ENCODE measurements around the gene VSIR. TPM values are rescaled to one million over a fixed set of nuclear protein-coding genes. Genes with fewer than 3 reads are reported as not detected.

Gene VSIR
- 17.1 and 26.5 TPM in 2 replicates for total RNA-seq

DNA sequence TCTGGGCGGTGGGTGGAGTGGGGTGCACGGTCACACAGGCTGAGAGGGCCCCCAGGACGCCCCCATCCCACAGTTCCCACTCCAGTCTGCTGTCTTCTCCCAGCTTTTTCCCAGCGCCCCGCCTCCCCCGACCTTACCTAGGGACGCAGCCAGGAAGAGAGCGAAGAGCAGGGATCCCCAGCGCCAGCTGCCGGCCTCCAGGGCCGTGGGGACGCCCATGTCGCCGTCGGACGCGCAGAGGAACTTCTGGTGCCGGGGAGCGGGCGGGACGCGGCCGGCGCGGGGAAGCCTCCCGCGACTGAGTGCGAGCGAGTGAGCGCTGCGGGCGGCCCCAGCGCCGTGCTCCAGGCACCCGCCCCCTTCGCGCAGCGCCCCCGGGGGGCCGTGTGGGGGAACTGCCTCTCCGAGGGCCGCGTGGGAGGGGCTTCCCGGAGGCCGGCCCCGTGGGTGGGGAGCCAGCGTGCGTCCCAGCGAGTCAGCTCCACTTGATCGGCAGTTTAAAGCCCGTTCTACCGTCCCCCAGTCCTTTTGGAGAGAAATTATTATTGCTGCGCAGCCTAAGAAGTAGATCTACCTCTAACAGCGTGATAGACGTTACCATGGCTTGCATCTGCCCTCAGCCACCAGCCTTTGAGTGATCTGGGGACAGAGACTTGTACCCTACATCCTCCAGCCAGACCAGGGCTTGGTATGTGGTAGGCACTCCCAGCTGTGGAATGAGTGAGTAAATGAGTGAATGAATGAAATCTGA lies at the start of gene VSIR:
TSS of gene VSIR (minus strand) at position 300 of the 751 bp plus-strand sequence. CDS start at position 219, 81 bp downstream.

DNA sequence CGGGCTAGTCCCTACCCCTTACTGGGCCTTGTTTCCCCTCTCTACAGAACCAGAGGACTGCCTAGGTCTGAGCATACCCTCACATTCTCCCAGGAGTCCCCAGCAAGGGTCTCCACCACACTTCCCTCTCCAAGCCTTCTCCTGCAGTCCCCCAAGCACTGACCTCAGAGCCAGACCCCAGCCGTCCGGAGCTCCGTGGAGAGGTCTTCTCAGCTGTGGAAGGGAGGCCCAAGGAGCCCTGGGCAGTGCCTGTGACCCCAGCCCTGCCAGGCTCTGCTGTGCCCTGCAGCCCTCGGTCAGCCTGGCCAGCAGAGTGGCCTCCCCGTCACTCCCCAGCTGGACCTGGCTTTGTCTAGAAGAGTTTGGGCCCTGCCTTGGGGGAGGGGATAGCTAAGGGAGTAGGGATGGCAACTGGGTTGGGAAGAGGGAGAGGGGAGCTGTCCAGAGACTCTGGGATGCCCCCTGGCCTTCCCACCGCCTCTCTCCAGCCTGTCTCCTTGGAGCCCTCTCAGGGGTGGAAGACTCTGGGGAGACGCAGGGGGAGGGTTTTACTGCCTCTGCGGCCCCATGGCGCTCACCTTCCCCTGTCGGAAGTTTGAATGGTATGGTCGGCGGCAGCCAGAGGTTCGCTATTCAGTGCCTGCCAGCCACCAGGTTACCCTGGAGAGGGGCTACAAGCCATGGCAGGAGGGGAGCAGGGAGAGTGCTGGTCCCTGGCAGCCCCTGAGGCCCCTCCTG lies 53.7 kb downstream of the VSIR start, which contains the start of gene C10orf105:
TSS of gene C10orf105 (minus strand) at position 315 of the 738 bp plus-strand sequence. CDS start 3,441 bp downstream, outside the sequence.

Other genes with a start within 250 kb of the VSIR start
- gene C10orf105, start 53.7 kb downstream of the VSIR start, total RNA-seq = under 0.01 TPM in 1 of 2 replicates, not detected in the other
- gene PSAP, start 77.7 kb upstream of the VSIR start, total RNA-seq = 445 and 1,221 TPM in 2 replicates
- 19.4 and 32.8 TPM in 2 replicates for gene CHST3, start 190.9 kb upstream of the VSIR start, total RNA-seq

Measured in regular cardiac myocyte (primary cell).